SU-DHL-6 (cell line): ENCODE measurements around the gene PHF20.

Experiments
- CTCF ChIP-seq: fragments of 200-600 bp; sonication (generic); IDR thresholded peaks from one replicate; pipeline ENCODE4 v1.5.1; 2017; ENCODE audit warnings: antibody characterized with exemption, mild to moderate bottlenecking, low read length, moderate library complexity; ENCODE audit not compliant: insufficient read depth, poor library complexity, severe bottlenecking
- EZH2phosphoT487 ChIP-seq: fragments of 200-600 bp; sonication (generic), shearing (Covaris generic); conservative IDR thresholded peaks from 2 replicates; pipeline ENCODE4 v1.6.1; 2018; ENCODE audit warnings: mild to moderate bottlenecking, antibody characterized with exemption, low read length, moderate library complexity, mixed read lengths

- TF ChIP-seq CTCF (no peak), EZH2phosphoT487 (no peak)
Measured at GRCh38 chr20:35974256-35974655, 202.4 kb downstream of the PHF20 start.
